HEK293 (cell line): ENCODE data around the gene LGI2.

ENCODE experiments used
- ZBTB20 ChIP-seq: fragments of 450-650 bp; formaldehyde crosslinking; IDR thresholded peaks from 2 replicates; pipeline ENCODE4 v1.5.1; 2016; ENCODE audit warnings: missing biosample characterization, missing genetic modification characterization
- ZNF140 ChIP-seq: fragments of 450-650 bp; formaldehyde crosslinking; IDR thresholded peaks from 2 replicates; pipeline ENCODE4 v1.5.1; 2016; ENCODE audit warnings: missing biosample characterization, missing genetic modification characterization
- ZNF274 ChIP-seq, 2 experiments: fragments of 200-500 bp in 1 of 2; fragments of 450-650 bp in 1 of 2; sonication (Bioruptor generic) in 1 of 2; formaldehyde crosslinking in 1 of 2; IDR thresholded peaks; 2 replicates each; pipeline versions ENCODE4 v1.5.1 to v1.6.1; 2014 to 2016; ENCODE audit warnings: borderline replicate concordance in 1 of 2, inconsistent platforms in 1 of 2, low read length in 1 of 2, missing biosample characterization in 1 of 2, missing genetic modification characterization in 1 of 2
- TF ChIP-seq, protein P1 (sequence below): fragments of 450-650 bp; formaldehyde crosslinking; IDR thresholded peaks from 2 replicates; pipeline ENCODE4 v1.5.1; 2016; ENCODE audit warnings: missing biosample characterization, missing genetic modification characterization
- TF ChIP-seq, protein P2 (sequence below): fragments of 450-650 bp; formaldehyde crosslinking; IDR thresholded peaks from 2 replicates; pipeline ENCODE4 v1.5.1; 2016; ENCODE audit warnings: missing biosample characterization, missing genetic modification characterization
- TF ChIP-seq, protein P3 (sequence below): fragments of 450-650 bp; formaldehyde crosslinking; IDR thresholded peaks from 2 replicates; pipeline ENCODE4 v1.5.1; 2016; ENCODE audit warnings: missing biosample characterization, missing genetic modification characterization, low read depth

DNA sequence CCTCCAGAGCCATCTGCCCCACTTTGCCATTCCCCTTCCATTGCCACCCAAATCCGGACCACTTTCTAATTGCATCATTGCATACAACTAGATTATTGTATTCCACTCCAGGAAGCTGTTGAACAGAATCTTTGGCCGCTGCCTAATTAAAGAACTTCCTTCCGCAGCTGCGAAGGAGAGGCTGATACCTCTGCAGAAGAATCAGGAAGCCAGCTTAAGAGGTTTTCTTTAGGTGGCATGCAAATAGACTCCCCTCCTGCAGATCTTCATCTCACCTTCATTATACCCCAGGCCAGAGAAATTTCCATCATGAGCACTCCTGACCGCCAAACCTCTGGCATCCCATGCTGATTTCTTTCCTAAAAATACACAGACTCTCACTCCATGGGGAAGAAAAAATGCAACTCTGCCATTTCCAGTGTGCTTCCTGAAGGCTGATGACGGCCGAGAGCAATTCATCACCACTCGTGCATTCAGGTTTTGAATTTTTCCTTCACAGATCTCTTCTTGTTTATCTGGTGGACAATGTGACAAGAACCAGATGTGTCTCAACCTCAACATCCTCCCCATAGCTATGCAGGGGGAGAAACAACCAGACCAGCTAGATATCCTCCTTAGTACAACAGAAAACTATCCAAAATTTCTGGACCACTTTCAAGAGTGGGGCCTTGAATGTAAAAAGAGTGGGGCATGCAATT lies 31.2 kb downstream of the LGI2 start:
- TF ChIP-seq, protein P1, sequence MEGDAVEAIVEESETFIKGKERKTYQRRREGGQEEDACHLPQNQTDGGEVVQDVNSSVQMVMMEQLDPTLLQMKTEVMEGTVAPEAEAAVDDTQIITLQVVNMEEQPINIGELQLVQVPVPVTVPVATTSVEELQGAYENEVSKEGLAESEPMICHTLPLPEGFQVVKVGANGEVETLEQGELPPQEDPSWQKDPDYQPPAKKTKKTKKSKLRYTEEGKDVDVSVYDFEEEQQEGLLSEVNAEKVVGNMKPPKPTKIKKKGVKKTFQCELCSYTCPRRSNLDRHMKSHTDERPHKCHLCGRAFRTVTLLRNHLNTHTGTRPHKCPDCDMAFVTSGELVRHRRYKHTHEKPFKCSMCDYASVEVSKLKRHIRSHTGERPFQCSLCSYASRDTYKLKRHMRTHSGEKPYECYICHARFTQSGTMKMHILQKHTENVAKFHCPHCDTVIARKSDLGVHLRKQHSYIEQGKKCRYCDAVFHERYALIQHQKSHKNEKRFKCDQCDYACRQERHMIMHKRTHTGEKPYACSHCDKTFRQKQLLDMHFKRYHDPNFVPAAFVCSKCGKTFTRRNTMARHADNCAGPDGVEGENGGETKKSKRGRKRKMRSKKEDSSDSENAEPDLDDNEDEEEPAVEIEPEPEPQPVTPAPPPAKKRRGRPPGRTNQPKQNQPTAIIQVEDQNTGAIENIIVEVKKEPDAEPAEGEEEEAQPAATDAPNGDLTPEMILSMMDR (tag by site-specific recombination): no peak
- TF ChIP-seq, protein P2, sequence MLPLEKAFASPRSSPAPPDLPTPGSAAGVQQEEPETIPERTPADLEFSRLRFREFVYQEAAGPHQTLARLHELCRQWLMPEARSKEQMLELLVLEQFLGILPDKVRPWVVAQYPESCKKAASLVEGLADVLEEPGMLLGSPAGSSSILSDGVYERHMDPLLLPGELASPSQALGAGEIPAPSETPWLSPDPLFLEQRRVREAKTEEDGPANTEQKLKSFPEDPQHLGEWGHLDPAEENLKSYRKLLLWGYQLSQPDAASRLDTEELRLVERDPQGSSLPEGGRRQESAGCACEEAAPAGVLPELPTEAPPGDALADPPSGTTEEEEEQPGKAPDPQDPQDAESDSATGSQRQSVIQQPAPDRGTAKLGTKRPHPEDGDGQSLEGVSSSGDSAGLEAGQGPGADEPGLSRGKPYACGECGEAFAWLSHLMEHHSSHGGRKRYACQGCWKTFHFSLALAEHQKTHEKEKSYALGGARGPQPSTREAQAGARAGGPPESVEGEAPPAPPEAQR (tag by site-specific recombination): no peak
- TF ChIP-seq, protein P3, sequence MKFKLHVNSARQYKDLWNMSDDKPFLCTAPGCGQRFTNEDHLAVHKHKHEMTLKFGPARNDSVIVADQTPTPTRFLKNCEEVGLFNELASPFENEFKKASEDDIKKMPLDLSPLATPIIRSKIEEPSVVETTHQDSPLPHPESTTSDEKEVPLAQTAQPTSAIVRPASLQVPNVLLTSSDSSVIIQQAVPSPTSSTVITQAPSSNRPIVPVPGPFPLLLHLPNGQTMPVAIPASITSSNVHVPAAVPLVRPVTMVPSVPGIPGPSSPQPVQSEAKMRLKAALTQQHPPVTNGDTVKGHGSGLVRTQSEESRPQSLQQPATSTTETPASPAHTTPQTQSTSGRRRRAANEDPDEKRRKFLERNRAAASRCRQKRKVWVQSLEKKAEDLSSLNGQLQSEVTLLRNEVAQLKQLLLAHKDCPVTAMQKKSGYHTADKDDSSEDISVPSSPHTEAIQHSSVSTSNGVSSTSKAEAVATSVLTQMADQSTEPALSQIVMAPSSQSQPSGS (tag by site-specific recombination): no peak
- no peak for TF ChIP-seq ZBTB20 (tag by site-specific recombination)
- TF ChIP-seq ZNF274 (IDR thresholded peaks at IDR 0.05; ENCODE audit: low read length): no peak
- TF ChIP-seq ZNF274 (tag by site-specific recombination; IDR thresholded peaks at IDR 0.05; ENCODE audit: borderline replicate concordance): no peak
- TF ChIP-seq ZNF140: no peak
